ENCODE measurements around the gene LGALS3. TPM values are rescaled to one million over a fixed set of nuclear protein-coding genes. Genes with fewer than 3 reads are reported as not detected.

The LGALS3 gene
- total RNA-seq, 1 donor from 2014 or later: 194 TPM

DNA sequence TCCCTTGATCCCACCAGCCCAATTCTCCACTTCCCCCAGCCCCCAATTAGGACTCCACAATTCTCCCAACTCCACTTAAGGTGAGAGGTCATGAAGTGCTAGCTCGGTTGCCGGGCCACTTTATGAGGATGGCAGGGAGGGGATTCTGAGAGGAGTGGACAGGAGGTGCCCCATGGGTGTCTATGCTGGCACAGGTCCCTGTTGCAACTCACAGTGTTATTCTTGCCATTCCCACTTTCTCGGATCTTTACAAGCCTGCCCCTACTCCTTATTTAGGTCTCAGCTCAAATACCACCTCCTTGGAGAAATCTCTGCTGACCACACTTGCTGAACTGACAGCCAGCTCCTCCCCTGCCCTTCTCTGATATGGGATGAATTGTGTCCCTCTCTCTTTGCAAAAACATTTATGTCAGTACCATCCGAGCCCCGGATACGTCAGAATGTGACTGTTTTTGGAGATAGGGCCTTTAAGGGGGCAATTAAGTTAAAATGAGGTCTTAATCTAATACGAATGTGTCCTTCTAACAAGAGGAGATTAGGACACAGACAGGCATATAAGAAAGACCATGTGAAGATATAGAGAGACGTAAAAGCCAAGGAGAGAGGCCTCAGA is 4.2 kb upstream of the LGALS3 start:
- Histone ChIP-seq H3K4me3 (no peak overlapping the region), H3K27ac (replicated peaks) (peak overlapping the region; percentile 95), H3K4me1 (peaks cover 96% of the 10 kb centered on the region), H3K27me3 (ENCODE audit: low read depth) (no peaks in the 10 kb centered on the region), H3K36me3 (no peaks in the 10 kb centered on the region), H3K9me3 (replicated peaks) (no peaks in the 10 kb centered on the region)
- TF ChIP-seq, protein P1, sequence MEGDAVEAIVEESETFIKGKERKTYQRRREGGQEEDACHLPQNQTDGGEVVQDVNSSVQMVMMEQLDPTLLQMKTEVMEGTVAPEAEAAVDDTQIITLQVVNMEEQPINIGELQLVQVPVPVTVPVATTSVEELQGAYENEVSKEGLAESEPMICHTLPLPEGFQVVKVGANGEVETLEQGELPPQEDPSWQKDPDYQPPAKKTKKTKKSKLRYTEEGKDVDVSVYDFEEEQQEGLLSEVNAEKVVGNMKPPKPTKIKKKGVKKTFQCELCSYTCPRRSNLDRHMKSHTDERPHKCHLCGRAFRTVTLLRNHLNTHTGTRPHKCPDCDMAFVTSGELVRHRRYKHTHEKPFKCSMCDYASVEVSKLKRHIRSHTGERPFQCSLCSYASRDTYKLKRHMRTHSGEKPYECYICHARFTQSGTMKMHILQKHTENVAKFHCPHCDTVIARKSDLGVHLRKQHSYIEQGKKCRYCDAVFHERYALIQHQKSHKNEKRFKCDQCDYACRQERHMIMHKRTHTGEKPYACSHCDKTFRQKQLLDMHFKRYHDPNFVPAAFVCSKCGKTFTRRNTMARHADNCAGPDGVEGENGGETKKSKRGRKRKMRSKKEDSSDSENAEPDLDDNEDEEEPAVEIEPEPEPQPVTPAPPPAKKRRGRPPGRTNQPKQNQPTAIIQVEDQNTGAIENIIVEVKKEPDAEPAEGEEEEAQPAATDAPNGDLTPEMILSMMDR (IDR thresholded peaks at IDR 0.05; ENCODE audit: borderline replicate concordance): no peak
- intact Hi-C loops (cut with micrococcal nuclease): no loop called here
- no peak for DNase-seq

DNA sequence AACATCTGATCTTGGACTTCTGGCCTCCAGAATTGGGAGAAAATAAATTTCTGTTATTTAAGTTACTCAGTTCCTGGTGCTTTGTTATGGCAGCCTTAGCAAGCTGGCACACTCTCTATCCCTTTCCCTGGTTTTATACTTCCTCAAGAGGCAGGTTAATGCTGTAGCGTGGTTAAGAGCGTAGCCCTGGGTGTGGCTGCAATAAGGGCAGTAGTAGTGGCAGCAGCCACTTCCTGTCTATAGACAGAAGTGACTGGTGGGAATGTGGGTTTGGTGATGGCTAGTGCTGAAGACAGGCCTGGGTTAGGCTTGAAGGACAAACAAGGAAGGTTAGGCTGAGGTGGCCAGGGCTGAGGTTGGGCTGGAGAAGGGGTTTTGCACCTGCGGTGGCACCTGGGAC is 3.6 kb upstream of the LGALS3 start:
- Histone ChIP-seq H3K27ac (replicated peaks) (peak overlapping the region; percentile 95), H3K9me3 (replicated peaks) (no peaks in the 10 kb centered on the region), H3K36me3 (no peaks in the 10 kb centered on the region), H3K4me3 (no peak overlapping the region), H3K27me3 (ENCODE audit: low read depth) (no peaks in the 10 kb centered on the region), H3K4me1 (peaks cover 96% of the 10 kb centered on the region)
- DNase-seq: no peak
- TF ChIP-seq, protein P1 (IDR thresholded peaks at IDR 0.05; ENCODE audit: borderline replicate concordance): no peak
- intact Hi-C loops (cut with micrococcal nuclease): no loop called here

DNA sequence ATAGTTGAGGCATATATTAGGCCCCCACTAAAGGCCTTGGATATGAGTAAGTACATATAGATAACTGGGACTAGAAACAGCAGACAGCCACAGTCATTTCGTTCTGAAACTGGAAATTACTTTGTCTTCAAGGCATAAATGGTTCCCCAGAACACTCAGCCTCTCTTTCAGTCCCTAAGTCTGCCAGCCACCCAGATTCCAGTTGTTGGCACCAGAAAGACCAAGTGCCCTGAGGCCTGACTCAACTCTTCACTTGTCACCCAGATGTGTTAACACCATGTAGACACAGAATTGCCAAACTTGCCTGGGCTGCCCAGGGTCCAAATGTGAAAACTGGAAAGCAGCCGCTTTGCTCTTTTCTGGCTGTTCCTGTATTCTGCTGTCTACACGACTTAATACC is 3.0 kb upstream of the LGALS3 start:
- Histone ChIP-seq H3K36me3 (peaks cover 3% of the 10 kb centered on the region), H3K27ac (replicated peaks) (peak overlapping the region; percentile 95), H3K9me3 (replicated peaks) (no peaks in the 10 kb centered on the region), H3K27me3 (ENCODE audit: low read depth) (no peaks in the 10 kb centered on the region), H3K4me1 (peaks cover 96% of the 10 kb centered on the region), H3K4me3 (no peak overlapping the region)
- intact Hi-C loops (cut with micrococcal nuclease): no loop called here
- TF ChIP-seq, protein P1 (IDR thresholded peaks at IDR 0.05; ENCODE audit: borderline replicate concordance): no peak
- DNase-seq: no peak

DNA sequence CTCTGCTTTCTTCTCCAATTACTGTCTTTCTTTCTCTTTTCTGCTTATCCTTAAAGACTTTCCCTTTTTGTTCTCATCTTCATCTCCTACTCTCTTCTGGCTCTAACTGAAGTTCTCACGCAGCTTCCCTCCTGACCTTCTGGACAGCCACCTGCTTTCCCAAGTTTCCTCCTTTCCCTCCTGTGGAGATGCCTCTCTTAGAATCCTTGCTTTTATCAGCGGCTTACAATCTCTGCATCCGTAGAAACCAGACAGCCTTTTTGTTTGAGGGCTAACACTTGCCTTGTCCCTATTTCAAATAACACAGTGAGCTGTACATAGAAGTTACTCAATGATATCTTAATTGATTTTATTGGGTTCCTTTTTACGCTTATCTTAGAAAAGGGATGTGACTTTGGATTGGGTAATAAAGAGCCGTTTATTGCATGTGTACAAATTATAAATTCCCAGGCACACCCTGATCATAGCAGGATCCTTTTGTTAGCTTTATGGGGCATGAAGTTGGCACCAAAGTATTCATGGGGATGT is 2.1 kb upstream of the LGALS3 start:
- Histone ChIP-seq H3K4me3 (no peak overlapping the region), H3K27ac (replicated peaks) (no peak overlapping the region), H3K4me1 (peaks cover 96% of the 10 kb centered on the region), H3K27me3 (ENCODE audit: low read depth) (no peaks in the 10 kb centered on the region), H3K36me3 (peaks cover 5% of the 10 kb centered on the region), H3K9me3 (replicated peaks) (no peaks in the 10 kb centered on the region)
- no peak for DNase-seq
- intact Hi-C loops (cut with micrococcal nuclease): no loop called here
- TF ChIP-seq, protein P1 (IDR thresholded peaks at IDR 0.05; ENCODE audit: borderline replicate concordance): no peak

DNA sequence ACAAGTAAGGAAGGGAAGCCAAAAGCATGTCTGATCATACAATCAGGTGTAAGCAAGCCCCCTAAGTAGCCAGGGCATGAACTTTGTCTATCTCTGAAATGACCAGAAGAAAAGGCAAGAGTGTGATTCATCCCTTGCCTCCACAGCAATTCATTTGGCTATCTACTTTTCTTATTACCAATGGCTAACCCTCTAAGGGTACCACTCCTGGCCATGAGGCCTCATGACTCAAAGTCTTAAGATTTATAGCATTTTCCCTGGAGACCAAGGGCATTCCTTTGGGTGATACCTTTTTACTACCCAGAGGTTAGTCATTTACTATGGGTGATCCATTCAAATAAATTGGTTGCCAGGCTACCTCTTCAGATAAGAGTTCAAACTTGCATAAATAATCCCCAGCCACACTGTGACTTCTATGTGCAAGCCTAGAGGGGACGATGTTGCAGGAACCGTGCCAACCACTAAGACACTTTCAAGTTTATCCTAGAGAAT is 1.5 kb upstream of the LGALS3 start:
- TF ChIP-seq, protein P1 (IDR thresholded peaks at IDR 0.05; ENCODE audit: borderline replicate concordance): no peak
- intact Hi-C loops (cut with micrococcal nuclease): no loop called here
- no peak for DNase-seq

More for the DNA sequence above, 1.5 kb upstream of the LGALS3 start:
- no peak overlapping the region for H3K4me3 ChIP-seq
- peaks cover 96% of the 10 kb centered on the region for H3K4me1 ChIP-seq
- H3K27me3 ChIP-seq (ENCODE audit: low read depth): no peaks in the 10 kb centered on the region
- peaks cover 5% of the 10 kb centered on the region for H3K36me3 ChIP-seq
- no peaks in the 10 kb centered on the region for H3K9me3 ChIP-seq (replicated peaks)
- H3K27ac ChIP-seq (replicated peaks): peak overlapping the region; percentile 95
